ENCODE measurements around the gene NREP.

GRCh38 chr5:111806156-111806555 lies 49.2 kb upstream of the NREP start:
- TF ChIP-seq CTCF (IDR thresholded peaks at IDR 0.05; ENCODE audit: borderline replicate concordance, extremely low read depth, low read length, poor library complexity, severe bottlenecking) (no peak), EZH2 (IDR thresholded peaks at IDR 0.05; ENCODE audit: borderline replicate concordance, low read depth, low read length, severe bottlenecking) (no peak)
